SK-N-SH treated with all-trans-retinoic acid at 6 μM for 48 hours (cell line): ENCODE results near the gene RALGAPA1.
"Not testable (repeated sequence)": the region's sequence is repeated elsewhere in the genome, so short reads cannot be mapped to it uniquely, and the experiment has no call there.

Source experiments
- ATAC-seq: fragments of 200-7000 bp; cut with Tn5 transposase; 3 replicates; pipeline ENCODE4 v1.9.1; 2020; ENCODE audit warnings: mild to moderate bottlenecking, moderate library complexity
- ARNTL ChIP-seq: fragments of 450-650 bp; formaldehyde crosslinking; IDR thresholded peaks from 2 replicates; pipeline ENCODE4 v1.5.0; 2020; ENCODE audit warnings: low read depth, mild to moderate bottlenecking, moderate library complexity, borderline replicate concordance
- BACH2 ChIP-seq: fragments of 250-450 bp; sonication (Bioruptor Pico); IDR thresholded peaks from 2 replicates; pipeline ENCODE4 v1.9.0; 2021; ENCODE audit warnings: mild to moderate bottlenecking, borderline replicate concordance
- CSDC2 ChIP-seq: fragments of 250-450 bp; sonication (Bioruptor Pico); IDR thresholded peaks from 2 replicates; pipeline ENCODE4 v1.5.0; 2020; ENCODE audit warnings: mild to moderate bottlenecking, moderate library complexity
- GLIS3 ChIP-seq: fragments of 250-450 bp; sonication (Bioruptor Pico); IDR thresholded peaks from 2 replicates; pipeline ENCODE4 v1.5.0; 2020; ENCODE audit warnings: mild to moderate bottlenecking, moderate library complexity
- OSR1 ChIP-seq: fragments of 250-450 bp; sonication (Bioruptor Pico); IDR thresholded peaks from 2 replicates; pipeline ENCODE4 v1.8.0; 2022; ENCODE audit warnings: moderate library complexity, mild to moderate bottlenecking, inconsistent platforms
- PATZ1 ChIP-seq: fragments of 250-450 bp; sonication (Bioruptor Pico); IDR thresholded peaks from 2 replicates; pipeline ENCODE4 v1.8.0; 2020; ENCODE audit warnings: mild to moderate bottlenecking, moderate library complexity, borderline replicate concordance
- PPARA ChIP-seq: fragments of 250-450 bp; sonication (Bioruptor Pico); IDR thresholded peaks from 2 replicates; pipeline ENCODE4 v1.5.0; 2020; ENCODE audit warnings: mild to moderate bottlenecking, borderline replicate concordance
- RARB ChIP-seq: fragments of 250-450 bp; sonication (Bioruptor Pico); IDR thresholded peaks from 2 replicates; pipeline ENCODE4 v1.8.0; 2021; ENCODE audit warnings: mild to moderate bottlenecking, moderate library complexity
- SNAI2 ChIP-seq: fragments of 250-450 bp; sonication (Bioruptor Pico); IDR thresholded peaks from 2 replicates; pipeline ENCODE4 v1.5.0; 2020; ENCODE audit warnings: mild to moderate bottlenecking, moderate library complexity
- TCF4 ChIP-seq: fragments of 250-450 bp; sonication (Bioruptor Pico); IDR thresholded peaks from 2 replicates; pipeline ENCODE4 v1.8.0; 2021; ENCODE audit warnings: mild to moderate bottlenecking, moderate library complexity, borderline replicate concordance
- TOX ChIP-seq: fragments of 250-450 bp; sonication (Bioruptor Pico); IDR thresholded peaks from 2 replicates; pipeline ENCODE4 v1.8.0; 2021; ENCODE audit warnings: mild to moderate bottlenecking, moderate library complexity, borderline replicate concordance
- ZC3H10 ChIP-seq: fragments of 250-450 bp; sonication (Bioruptor Pico); IDR thresholded peaks from 2 replicates; pipeline ENCODE4 v1.5.1; 2021; ENCODE audit warnings: mild to moderate bottlenecking, moderate library complexity
- ZFP3 ChIP-seq: fragments of 250-450 bp; sonication (Bioruptor Pico); IDR thresholded peaks from 2 replicates; pipeline ENCODE4 v1.5.0; 2020; ENCODE audit warnings: mild to moderate bottlenecking, moderate library complexity
- ZFP30 ChIP-seq: fragments of 450-650 bp; formaldehyde crosslinking; IDR thresholded peaks from 2 replicates; pipeline ENCODE4 v1.5.0; 2022; ENCODE audit warnings: mild to moderate bottlenecking, moderate library complexity
- ZNF565 ChIP-seq: fragments of 450-650 bp; formaldehyde crosslinking; conservative IDR thresholded peaks from 2 replicates; pipeline ENCODE4 v1.5.0; 2020; ENCODE audit warnings: low read depth, mild to moderate bottlenecking, moderate library complexity
- ZNF70 ChIP-seq: fragments of 450-650 bp; formaldehyde crosslinking; IDR thresholded peaks from 2 replicates; pipeline ENCODE4 v1.5.0; 2020; ENCODE audit warnings: mild to moderate bottlenecking, moderate library complexity
- ZNF8 ChIP-seq: fragments of 450-650 bp; formaldehyde crosslinking; IDR thresholded peaks from 2 replicates; pipeline ENCODE4 v1.5.0; 2020; ENCODE audit warnings: mild to moderate bottlenecking, moderate library complexity
- TF ChIP-seq, protein P1 (sequence below): fragments of 250-450 bp; sonication (Bioruptor Pico); IDR thresholded peaks from 2 replicates; pipeline ENCODE4 v1.5.0; 2020; ENCODE audit warnings: mild to moderate bottlenecking, moderate library complexity
- TF ChIP-seq, protein P2 (sequence below): fragments of 250-450 bp; sonication (Bioruptor Pico); IDR thresholded peaks from 2 replicates; pipeline ENCODE4 v1.5.1; 2020; ENCODE audit warnings: low read depth, mild to moderate bottlenecking, moderate library complexity
- TF ChIP-seq, protein P3 (sequence below): fragments of 250-450 bp; sonication (Bioruptor Pico); IDR thresholded peaks from 2 replicates; pipeline ENCODE4 v1.5.1; 2021; ENCODE audit warnings: mild to moderate bottlenecking, moderate library complexity

RALGAPA1 gene

DNA sequence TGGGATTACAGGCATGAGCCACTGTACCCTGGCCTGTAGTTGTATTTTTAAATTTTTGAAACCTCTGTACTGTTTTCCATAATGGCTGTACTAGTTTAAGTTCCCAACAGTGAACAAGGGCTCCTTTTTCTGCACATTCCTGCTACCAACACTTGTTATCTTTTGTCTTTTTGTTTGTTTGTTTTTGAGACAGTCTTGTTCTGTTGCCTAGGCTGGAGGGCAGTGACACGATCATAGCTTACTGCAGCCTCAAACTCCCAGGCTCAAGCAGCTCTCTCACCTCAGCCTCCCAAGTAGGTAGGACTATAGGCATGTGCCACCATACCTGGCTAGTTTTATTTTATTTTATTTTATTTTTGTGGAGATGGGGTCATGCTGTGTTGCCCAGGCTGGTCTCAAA lies 40.0 kb upstream of the RALGAPA1 start (continued):
- TF ChIP-seq BACH2 (CRISPR knock-in tag) (no peak), TOX (CRISPR knock-in tag) (no peak), ZNF565 (CRISPR knock-in tag) (no peak)

DNA sequence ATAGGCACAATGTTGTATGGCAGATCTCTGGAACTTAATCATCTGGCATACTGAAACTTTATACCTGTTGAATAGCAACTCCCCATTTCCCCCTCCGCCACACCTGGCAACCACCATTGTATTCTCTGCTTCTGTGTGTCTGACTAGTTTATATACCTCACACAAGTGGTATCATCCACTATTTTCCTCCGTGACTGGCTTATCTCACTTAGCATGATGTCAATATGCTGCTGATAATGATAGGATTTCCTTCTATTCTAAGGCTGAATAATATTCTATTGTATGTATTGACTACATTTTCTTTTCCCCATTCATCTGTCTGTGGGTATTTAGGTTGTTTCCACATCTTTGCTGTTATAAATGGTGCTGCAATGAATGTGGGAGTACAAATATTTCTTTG lies 38.5 kb upstream of the RALGAPA1 start:
- no peak for TF ChIP-seq ZFP3
- no peak for TF ChIP-seq BACH2 (CRISPR knock-in tag)
- no peak for TF ChIP-seq RARB (CRISPR knock-in tag)
- TF ChIP-seq OSR1 (CRISPR knock-in tag) = no peak
- TF ChIP-seq ZNF8 (CRISPR knock-in tag) = no peak
- TF ChIP-seq CSDC2 (CRISPR knock-in tag) = no peak
- no peak for TF ChIP-seq GLIS3 (CRISPR knock-in tag)
- no peak for TF ChIP-seq SNAI2 (CRISPR knock-in tag)
- TF ChIP-seq TCF4 (CRISPR knock-in tag) = no peak
- TF ChIP-seq ZC3H10 (CRISPR knock-in tag) = no peak
- no peak for ATAC-seq

DNA sequence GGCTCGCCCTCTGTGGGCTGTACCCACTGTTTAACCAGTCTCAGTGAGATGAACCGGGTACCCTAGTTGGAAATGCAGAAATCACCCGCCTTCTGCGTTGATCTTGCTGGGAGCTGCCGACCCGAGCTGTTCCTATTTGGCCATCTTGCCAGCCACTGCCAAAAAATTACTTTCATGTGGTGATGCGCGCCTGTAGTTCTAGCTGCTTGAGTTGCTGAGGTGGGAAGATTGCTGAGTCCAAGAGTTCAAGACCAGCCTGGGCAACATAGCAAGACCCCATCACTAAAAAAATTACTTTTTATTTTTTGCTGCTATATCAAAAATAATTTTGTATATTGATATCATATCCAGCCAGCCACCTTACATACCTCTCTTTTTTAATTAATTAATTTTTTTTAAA lies 35.4 kb upstream of the RALGAPA1 start:
- no peak for ATAC-seq
- TF ChIP-seq PPARA (no peak), ZC3H10 (CRISPR knock-in tag) (no peak), GLIS3 (CRISPR knock-in tag) (no peak), PATZ1 (no peak), TCF4 (CRISPR knock-in tag) (no peak), ZNF565 (CRISPR knock-in tag) (no peak), ARNTL (CRISPR knock-in tag) (no peak), OSR1 (CRISPR knock-in tag) (no peak), ZNF8 (CRISPR knock-in tag) (no peak), ZNF70 (CRISPR knock-in tag) (no peak), TOX (CRISPR knock-in tag) (no peak), BACH2 (CRISPR knock-in tag) (no peak), ZFP30 (CRISPR knock-in tag) (no peak)
- TF ChIP-seq, protein P1, sequence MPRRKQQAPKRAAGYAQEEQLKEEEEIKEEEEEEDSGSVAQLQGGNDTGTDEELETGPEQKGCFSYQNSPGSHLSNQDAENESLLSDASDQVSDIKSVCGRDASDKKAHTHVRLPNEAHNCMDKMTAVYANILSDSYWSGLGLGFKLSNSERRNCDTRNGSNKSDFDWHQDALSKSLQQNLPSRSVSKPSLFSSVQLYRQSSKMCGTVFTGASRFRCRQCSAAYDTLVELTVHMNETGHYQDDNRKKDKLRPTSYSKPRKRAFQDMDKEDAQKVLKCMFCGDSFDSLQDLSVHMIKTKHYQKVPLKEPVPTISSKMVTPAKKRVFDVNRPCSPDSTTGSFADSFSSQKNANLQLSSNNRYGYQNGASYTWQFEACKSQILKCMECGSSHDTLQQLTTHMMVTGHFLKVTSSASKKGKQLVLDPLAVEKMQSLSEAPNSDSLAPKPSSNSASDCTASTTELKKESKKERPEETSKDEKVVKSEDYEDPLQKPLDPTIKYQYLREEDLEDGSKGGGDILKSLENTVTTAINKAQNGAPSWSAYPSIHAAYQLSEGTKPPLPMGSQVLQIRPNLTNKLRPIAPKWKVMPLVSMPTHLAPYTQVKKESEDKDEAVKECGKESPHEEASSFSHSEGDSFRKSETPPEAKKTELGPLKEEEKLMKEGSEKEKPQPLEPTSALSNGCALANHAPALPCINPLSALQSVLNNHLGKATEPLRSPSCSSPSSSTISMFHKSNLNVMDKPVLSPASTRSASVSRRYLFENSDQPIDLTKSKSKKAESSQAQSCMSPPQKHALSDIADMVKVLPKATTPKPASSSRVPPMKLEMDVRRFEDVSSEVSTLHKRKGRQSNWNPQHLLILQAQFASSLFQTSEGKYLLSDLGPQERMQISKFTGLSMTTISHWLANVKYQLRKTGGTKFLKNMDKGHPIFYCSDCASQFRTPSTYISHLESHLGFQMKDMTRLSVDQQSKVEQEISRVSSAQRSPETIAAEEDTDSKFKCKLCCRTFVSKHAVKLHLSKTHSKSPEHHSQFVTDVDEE = no peak
- TF ChIP-seq, protein P2, sequence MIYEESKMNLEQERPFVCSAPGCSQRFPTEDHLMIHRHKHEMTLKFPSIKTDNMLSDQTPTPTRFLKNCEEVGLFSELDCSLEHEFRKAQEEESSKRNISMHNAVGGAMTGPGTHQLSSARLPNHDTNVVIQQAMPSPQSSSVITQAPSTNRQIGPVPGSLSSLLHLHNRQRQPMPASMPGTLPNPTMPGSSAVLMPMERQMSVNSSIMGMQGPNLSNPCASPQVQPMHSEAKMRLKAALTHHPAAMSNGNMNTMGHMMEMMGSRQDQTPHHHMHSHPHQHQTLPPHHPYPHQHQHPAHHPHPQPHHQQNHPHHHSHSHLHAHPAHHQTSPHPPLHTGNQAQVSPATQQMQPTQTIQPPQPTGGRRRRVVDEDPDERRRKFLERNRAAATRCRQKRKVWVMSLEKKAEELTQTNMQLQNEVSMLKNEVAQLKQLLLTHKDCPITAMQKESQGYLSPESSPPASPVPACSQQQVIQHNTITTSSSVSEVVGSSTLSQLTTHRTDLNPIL (CRISPR knock-in tag) = no peak

GRCh38 chr14:35842245-35842644 lies 33.1 kb upstream of the RALGAPA1 start:
- not testable (repeated sequence) for ATAC-seq

GRCh38 chr14:35841704-35842103 lies 32.6 kb upstream of the RALGAPA1 start:
- ATAC-seq = not testable (repeated sequence)

DNA sequence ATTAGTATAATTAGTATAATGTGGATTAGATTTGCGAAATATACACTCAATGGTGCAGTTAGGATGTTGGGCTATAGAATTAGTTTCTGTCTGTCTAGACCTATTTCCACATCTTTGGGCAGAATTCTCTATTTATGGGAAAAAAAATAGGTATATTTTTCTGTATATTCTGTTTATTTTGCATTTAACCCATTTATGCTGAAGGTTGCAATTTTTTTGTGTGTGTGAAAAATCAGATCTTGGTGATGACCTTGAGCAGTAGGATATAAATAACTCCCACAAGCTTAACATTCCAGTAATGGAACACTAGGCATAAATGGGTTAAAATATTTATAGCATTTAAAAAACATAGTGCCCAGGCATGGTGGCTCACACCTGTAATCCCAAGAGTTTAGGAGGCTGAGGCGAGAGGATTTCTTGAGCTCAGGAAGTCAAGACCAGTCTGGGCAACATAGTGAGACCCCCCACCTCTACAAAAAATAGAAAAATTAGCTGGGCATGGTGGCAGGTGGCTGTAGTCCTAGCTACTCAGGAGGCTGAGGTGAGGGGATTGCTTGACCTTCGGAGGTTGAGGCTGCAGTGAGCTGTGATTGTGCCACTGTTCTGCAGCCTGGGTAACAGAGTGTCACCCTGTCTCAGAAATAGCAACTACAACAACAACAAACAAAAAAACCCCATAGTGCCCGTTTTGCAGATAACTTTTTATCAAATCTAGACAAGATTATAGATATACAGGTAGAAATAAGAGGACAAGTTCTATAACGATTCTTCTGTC lies 26.3 kb upstream of the RALGAPA1 start:
- no peak for ATAC-seq
- TF ChIP-seq PPARA (no peak), TOX (CRISPR knock-in tag) (no peak), ZC3H10 (CRISPR knock-in tag) (no peak)
- TF ChIP-seq, protein P3, sequence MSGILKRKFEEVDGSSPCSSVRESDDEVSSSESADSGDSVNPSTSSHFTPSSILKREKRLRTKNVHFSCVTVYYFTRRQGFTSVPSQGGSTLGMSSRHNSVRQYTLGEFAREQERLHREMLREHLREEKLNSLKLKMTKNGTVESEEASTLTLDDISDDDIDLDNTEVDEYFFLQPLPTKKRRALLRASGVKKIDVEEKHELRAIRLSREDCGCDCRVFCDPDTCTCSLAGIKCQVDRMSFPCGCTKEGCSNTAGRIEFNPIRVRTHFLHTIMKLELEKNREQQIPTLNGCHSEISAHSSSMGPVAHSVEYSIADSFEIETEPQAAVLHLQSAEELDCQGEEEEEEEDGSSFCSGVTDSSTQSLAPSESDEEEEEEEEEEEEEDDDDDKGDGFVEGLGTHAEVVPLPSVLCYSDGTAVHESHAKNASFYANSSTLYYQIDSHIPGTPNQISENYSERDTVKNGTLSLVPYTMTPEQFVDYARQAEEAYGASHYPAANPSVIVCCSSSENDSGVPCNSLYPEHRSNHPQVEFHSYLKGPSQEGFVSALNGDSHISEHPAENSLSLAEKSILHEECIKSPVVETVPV (CRISPR knock-in tag) = no peak
- TF ChIP-seq, protein P2 (CRISPR knock-in tag) = no peak
- TF ChIP-seq, protein P1 = no peak
